Lung (tissue), 16 donors: Measurements from ENCODE around the gene IL23A. TPM values are rescaled to one million over a fixed set of nuclear protein-coding genes. Genes with fewer than 3 reads are reported as not detected.

Experiments used
- ATAC-seq: fragments of 200-7000 bp; cut with Tn5 transposase; one replicate; pipeline ENCODE4 v1.9.1; 2020; ENCODE audit warnings: moderate number of reproducible peaks; ENCODE audit not compliant: insufficient read depth, low FRiP score
- DNase-seq, 3 donors: peaks; one replicate each; pipeline ENCODE4 v3.0.0-alpha.2; 2013 to 2017
- H3K27ac ChIP-seq, 2 donors: one replicate each; pipeline ENCODE4 v1.5.1; 2013; ENCODE audit warnings: mild to moderate bottlenecking in 2 of 2, moderate library complexity in 2 of 2, control low read depth in 1 of 2, inconsistent platforms in 1 of 2, low read depth in 1 of 2, low read length in 1 of 2
- H3K27me3 ChIP-seq, 3 donors: one replicate each; pipeline ENCODE4 v1.5.1; 2013; ENCODE audit warnings: low read length in 2 of 3; ENCODE audit not compliant: control insufficient read depth in 3 of 3, insufficient read depth in 3 of 3
- H3K36me3 ChIP-seq, 4 donors: one replicate each; pipeline ENCODE4 v1.5.1; 2013; ENCODE audit warnings: low read length in 4 of 4, mild to moderate bottlenecking in 1 of 4, moderate library complexity in 1 of 4; ENCODE audit not compliant: control insufficient read depth in 4 of 4, insufficient read depth in 4 of 4
- H3K4me1 ChIP-seq, 5 donors: one replicate each; pipeline ENCODE4 v1.5.1; 2013; ENCODE audit warnings: low read length in 5 of 5, mild to moderate bottlenecking in 2 of 5, moderate library complexity in 1 of 5; ENCODE audit not compliant: control insufficient read depth in 5 of 5, insufficient read depth in 5 of 5
- H3K4me3 ChIP-seq: one replicate; pipeline ENCODE4 v1.5.1; 2013; ENCODE audit warnings: mild to moderate bottlenecking, control low read depth, moderate library complexity
- H3K9ac ChIP-seq, 2 donors: one replicate each; pipeline ENCODE4 v1.5.1; 2013; ENCODE audit warnings: low read length in 2 of 2, control low read depth in 1 of 2; ENCODE audit not compliant: insufficient read depth in 1 of 2
- H3K9me3 ChIP-seq, 4 donors: one replicate each; pipeline ENCODE4 v1.5.1; 2013; ENCODE audit warnings: low read length in 3 of 4, mild to moderate bottlenecking in 1 of 4, moderate library complexity in 1 of 4; ENCODE audit not compliant: control insufficient read depth in 4 of 4, insufficient read depth in 3 of 4
- CTCF ChIP-seq: IDR thresholded peaks from 2 replicates; pipeline ENCODE4 v1.5.1; 2012; ENCODE audit warnings: mild to moderate bottlenecking; ENCODE audit errors: control extremely low read depth, extremely low read depth
- WGBS, 2 donors: extraction: QIAGEN DNeasy Blood & Tissue Kit; methylation state at CpG; one replicate each; pipeline ENCODE4 v1.1.7; 2013; 5-methylcytosine and 5-hydroxymethylcytosine counted together
- long read RNA-seq, 5 donors: transcript quantifications; one replicate each; lab custom pipeline, GENCODE V29; 2026
- polyA plus RNA-seq, 2 donors: library from polyadenylated mRNA; stranded (reverse); fragments of 200-250 nt; gene quantifications; one replicate each; pipeline ENCODE4 v1.2.1, GENCODE V29; 2013
- total RNA-seq, 2 donors: library from RNA; depleted of rRNA in 1 of 2; stranded (reverse); fragments of >200 nt in 1 of 2; gene quantifications; one replicate each; pipeline ENCODE4 v1.2.1, GENCODE V29; 2014 to 2021
- donor health status: control.
- donor health status: control.
- donor health status: Bipolar disorder and iron deficiency.
- donor health status: healthy.
- donor health status: DM: yes; HTN: yes; CAD: no.

Gene IL23A
- total RNA-seq: under 1 TPM; 0.34 to 0.77 TPM
- 1 to 10 TPM in 1 of 2 donors, under 1 TPM in 1; 0.43 to 4.0 TPM for polyA plus RNA-seq
- long read RNA-seq, donor 1: 0 reads
- long read RNA-seq, donor 2, partial matches to known transcripts: 0 of 1 reads
- long read RNA-seq, donor 2, other reads (novel, unspliced or antisense): 0 of 1 reads
- long read RNA-seq, donor 3: 0 reads
- long read RNA-seq, donor 4: 0 reads
- long read RNA-seq, donor 5, partial matches to known transcripts: 5 of 5 reads
- long read RNA-seq, donor 5, other reads (novel, unspliced or antisense): 0 of 5 reads

DNA sequence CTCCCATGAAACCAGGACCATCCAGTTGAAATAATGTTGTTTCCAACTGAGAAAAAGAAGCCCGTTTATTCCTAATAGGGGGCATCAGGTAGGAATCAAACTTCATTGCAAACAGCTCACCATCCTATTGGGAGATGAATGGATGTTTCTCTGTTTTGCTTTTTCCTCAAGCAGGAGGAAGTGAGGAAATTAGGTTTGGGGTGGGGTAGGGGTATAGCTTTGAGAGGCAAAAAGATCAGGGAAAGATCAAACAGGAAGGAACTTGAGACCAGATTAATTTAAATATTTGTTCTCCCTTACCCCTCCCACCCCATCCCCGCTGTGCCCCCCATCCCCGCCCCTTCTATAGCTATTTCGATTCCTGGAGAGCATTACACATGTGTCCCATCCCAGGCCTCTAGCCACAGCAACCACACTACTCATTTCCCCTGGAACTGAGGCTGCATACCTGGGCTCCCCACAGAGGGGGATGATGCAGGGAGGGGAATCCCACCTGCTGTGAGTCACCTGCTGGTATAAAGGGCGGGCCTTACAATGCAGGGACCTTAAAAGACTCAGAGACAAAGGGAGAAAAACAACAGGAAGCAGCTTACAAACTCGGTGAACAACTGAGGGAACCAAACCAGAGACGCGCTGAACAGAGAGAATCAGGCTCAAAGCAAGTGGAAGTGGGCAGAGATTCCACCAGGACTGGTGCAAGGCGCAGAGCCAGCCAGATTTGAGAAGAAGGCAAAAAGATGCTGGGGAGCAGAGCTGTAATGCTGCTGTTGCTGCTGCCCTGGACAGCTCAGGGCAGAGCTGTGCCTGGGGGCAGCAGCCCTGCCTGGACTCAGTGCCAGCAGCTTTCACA lies at the start of gene IL23A:
TSS of gene IL23A (plus strand) at position 577 of the 850 bp plus-strand sequence. CDS start at position 738, 161 bp downstream.
- H3K27ac ChIP-seq: no peak within 1 kb of the TSS
- H3K27me3 ChIP-seq: no peaks in the 10 kb centered on the region
- 30 to 35% methylated on average over 9 of the region's 9 CpGs for WGBS, 2 donors
- peak within 1 kb of the TSS in 1 of 2 donors; percentile 28 for H3K9ac ChIP-seq
- TF ChIP-seq CTCF: no peak
- peaks cover 0 to 7% (median 3%) of the 10 kb centered on the region in 5 donors for H3K4me1 ChIP-seq
- DNase-seq (no peak), ATAC-seq (no peak)
- peaks cover 6 to 8% (median 7%) of the 10 kb centered on the region in 4 donors for H3K36me3 ChIP-seq
- no peak within 1 kb of the TSS for H3K4me3 ChIP-seq
- no peaks in the 10 kb centered on the region for H3K9me3 ChIP-seq

- ATAC-seq (no peak), DNase-seq (no peak)
- 54 to 69% methylated on average over 5 of the region's 5 CpGs for WGBS, 2 donors
- no peak for TF ChIP-seq CTCF
- Histone ChIP-seq H3K36me3 (peaks cover 7 to 22% (median 9%) of the 10 kb centered on the region in 4 donors), H3K4me3 (no peak overlapping the region), H3K4me1 (peaks cover 0 to 29% (median 7%) of the 10 kb centered on the region in 5 donors), H3K9me3 (no peaks in the 10 kb centered on the region), H3K9ac (no peak overlapping the region), H3K27me3 (no peaks in the 10 kb centered on the region), H3K27ac (no peak overlapping the region)
These were observed 44.9 kb upstream of the IL23A start for GRCh38 chr12:56293795-56294194.

DNA sequence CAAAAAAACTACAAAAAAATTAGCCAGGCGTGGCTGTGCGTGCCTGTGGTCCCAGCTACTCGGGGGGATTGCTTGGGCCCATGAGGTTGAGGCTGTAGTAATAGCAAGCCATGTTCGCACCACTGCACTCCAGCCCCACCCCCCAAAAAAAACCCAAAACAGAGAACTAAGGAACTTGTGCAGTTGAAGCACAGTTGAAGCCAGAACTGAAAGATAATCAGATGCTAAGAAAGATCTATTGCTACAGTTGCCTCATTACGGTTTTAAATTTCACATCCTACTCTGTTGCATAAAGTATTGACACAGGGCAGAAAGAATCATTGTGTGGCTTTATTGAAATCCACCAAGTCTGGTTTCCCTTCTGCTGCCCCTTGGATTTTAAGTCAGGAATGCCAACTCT lies 42.4 kb upstream of the IL23A start:
- peaks cover 4 to 14% (median 6%) of the 10 kb centered on the region in 4 donors for H3K36me3 ChIP-seq
- ATAC-seq (no peak), DNase-seq (no peak)
- no peak overlapping the region for H3K27ac ChIP-seq
- WGBS, 2 donors: 47 to 67% methylated on average over 5 of the region's 5 CpGs
- no peaks in the 10 kb centered on the region for H3K9me3 ChIP-seq
- peaks cover 0 to 28% (median 15%) of the 10 kb centered on the region in 5 donors for H3K4me1 ChIP-seq
- no peak overlapping the region for H3K4me3 ChIP-seq
- H3K9ac ChIP-seq: no peak overlapping the region
- H3K27me3 ChIP-seq: no peaks in the 10 kb centered on the region
- no peak for TF ChIP-seq CTCF
